Fibroblast of skin of left biceps (primary cell): ENCODE measurements around the gene KDM6A.
"Not testable (repeated sequence)": the region's sequence is repeated elsewhere in the genome, so short reads cannot be mapped to it uniquely, and the experiment has no call there.

Source experiments
- DNase-seq, 2 experiments: peaks; one replicate each; pipeline ENCODE4 v3.0.0-alpha.2; 2013; ENCODE audit warnings: low read depth in 2 of 2

KDM6A gene

DNA sequence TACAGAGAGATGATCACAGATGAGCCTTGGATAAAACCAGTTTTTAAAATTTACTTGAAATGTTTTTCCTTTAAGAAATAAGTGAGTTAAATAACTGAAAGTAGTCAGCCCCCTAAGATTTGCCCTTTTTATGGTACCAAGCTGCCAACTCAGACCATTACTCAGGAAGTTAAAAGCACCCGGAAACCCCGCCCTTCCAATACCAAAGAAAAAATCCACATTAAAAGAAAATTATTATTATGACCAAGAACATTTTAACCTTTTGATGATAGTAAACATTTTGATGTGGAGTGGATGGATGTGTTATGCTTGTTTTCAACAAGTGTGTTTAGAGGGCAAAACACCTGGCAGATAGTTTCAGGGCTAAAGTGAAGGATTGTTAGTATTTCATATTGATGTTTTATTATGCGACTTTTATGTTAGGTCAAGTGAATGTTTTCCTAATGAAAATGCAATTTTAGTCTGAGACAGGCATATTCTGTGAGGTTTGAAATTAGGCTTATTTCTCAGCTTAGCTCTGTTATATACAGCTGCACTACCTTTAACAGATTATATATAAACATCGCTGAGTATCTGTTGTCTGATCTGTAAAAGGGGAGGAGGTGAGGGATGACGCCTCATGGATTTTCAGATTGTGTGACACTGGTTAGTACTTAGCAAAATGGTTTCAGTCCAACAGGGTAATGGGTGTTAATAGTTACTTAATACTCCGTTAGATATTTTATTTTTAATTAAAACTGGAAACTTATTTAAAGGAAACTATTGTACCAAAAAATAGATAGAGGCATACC is 89.0 kb downstream of the KDM6A start:
- DNase-seq, result no peak

DNA sequence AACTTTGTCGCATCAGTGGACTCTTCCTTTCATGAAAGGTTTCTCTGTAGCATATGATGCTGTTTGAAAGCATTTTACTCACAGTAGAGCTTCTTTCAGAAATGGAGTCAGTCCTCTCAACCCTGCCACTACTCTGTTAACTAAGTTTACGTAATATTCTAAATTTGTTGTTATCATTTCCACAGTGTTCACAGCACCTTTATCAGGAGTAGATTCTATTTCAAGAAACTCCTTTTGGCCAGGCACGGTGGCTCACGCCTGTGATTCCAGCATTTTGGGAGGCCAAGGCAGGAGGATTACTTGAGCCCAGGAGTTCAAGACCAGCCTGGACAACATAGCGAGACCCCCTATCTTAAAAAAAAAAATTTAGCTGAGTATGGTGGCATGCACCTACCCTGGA is 90.0 kb downstream of the KDM6A start:
- DNase-seq, result no peak

DNA sequence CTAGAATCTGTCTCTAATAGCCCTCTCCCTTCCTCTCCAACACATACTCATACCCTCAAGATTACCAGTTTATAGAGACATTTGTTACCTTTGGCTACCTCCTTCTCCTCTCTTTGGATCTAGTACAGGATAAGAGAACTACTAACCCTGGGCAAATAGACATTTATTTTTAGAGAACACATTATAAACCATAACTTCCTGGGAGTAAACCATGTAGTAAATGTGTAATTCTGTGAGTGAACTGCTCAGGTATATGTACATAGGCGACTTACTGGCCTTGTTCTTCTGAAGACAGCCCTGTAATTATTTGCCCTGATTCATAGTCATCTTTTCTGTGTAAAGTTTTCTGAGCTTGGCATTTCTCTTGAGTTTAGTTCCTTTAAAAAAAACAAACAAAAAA is 94.2 kb downstream of the KDM6A start:
- no peak for DNase-seq

DNA sequence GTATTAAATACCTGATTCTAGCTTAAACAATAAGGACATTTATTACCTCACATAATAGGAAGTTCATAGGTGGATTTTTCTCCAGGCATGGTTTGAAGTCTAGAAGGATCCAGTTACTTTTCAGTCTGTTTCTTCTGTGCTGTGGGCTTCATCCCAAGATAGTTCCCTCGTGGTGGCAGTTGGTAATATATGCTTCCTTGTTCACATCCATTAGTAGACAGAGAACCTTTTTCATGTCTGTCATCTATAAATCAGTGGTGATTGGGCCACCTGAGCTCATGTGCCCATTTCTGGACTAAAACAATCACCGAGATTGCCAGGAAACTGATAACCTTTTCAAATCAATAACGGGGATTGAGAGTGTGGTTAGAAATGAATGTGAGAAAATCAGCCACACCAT is 97.7 kb downstream of the KDM6A start:
- DNase-seq, result no peak

DNA sequence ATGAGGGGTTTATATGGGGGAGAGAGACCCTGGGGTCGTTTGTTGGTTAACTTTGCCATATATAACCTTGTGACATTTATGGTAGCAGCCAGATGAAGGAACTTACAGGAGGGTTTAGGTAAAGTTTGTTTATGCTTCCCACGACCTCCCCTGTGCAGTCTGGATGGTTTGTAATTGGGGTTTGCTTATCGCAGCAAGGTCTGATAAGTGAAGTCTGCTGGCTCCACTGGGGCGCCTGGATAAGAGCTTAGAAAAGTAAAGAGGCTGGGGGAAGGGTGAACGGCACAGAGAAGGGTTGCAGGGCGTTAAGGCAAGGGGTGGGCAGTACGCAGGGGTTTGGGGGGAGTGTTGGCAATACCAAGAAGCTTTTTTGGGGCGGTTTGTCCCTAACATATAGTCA is 98.7 kb downstream of the KDM6A start:
- DNase-seq, result no peak

DNA sequence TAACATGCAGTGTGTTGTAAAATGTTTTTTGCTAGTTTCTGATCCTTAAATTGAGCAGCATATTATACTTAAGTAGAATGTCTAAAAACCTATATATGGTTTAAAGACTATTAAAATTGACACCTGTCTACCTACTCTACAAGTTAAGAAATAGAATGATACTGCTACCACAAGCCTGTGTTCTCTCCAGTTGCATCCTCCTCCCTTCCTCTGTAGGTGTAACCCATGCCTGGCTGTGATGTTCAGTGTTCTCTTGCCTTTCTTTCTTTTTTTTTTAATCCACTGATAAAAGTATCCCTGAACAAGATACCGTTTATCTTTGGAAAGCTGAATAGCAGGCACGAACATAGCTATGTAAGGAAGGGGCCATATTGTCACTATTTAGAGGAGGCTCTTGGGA is 99.1 kb downstream of the KDM6A start:
- DNase-seq, result no peak

DNA sequence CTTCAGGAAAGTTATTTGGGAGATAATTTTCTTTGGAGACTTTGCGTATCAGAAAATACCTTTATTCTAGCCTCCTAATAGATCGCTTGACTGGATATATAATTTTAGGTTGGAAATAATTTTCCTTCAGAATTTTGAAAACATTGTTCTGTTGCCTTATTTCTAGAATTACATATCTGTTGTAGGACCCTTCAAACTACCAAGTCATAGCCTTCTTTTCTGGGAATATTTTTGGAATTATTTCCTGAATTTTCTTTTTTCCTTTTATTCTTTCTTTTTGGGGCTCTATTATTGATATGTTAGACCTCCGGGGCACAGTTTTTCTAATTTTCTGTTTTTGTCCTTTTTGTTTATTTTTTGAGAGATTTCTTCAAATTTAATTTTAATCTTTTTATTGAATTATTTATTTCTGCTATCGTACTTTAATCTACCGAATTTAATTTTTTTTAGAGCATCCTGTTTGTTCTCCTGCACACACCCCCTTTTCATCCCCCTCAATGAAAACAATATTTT is 100.5 kb downstream of the KDM6A start:
- no peak for DNase-seq

DNA sequence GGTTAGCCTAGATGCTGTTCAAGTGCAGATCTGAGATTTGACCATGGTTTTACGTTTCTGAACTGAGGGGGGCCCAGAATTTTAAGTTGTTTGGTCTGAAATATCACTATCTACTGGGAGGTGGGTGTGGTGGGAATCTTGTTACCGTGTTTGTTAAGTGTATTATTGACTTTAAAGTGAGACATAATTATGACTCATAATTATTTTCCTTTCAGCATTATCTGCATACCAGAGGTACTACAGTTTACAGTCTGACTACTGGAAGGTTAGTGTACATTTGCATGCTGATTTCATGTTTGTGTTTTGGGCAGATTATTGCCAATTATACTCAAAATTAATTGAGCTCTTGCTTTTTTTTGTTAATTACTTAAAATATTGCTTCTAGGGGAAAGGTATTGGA is 101.5 kb downstream of the KDM6A start:
- DNase-seq, result no peak

DNA sequence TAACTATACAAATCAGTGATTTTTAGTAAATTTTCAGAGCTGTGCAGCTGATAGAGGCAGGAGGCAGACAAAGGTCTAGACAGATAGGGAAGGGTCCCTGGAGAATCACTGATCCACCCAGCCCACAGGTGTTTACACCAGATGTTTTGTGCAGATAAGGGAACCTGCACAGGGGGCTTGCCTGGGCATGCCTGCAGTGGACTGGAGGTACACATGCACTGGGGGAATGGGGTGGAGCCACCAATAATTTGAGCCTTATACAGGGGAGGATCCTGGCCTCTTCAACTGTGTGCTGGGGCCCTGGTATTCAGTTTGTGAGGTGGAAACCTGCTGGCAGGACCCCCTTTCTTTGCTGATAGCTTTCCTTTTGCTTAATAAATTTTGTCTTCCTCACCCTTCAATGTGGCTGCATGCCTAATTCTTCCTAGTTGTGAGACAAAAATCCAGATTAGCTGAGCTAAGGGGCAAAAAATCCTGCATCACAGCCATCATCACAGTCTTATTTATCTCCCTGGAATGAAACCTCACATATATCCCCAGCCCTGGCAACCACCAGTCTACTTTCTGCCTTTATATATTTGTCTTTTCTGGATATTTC is 102.8 kb downstream of the KDM6A start:
- no peak for DNase-seq

DNA sequence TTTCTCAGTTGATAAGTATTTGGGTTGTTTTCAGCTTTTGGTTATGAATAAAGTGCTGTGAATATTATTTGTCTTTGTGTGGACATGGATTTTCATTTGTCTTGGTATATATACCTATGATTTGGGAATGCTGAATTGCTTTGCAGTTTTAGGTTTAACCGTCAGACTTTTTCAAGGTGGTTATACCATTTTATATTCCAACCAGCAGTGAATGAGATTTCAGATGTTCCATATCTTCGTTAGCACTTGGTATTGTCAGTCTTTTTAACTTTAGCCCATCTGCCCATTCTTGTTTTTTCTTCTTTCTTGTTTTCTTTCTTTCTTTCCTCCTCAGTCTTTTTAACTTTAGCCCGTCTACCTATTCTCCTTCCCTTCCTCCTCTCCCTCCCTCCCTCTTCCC is 106.0 kb downstream of the KDM6A start:
- DNase-seq, result no peak

DNA sequence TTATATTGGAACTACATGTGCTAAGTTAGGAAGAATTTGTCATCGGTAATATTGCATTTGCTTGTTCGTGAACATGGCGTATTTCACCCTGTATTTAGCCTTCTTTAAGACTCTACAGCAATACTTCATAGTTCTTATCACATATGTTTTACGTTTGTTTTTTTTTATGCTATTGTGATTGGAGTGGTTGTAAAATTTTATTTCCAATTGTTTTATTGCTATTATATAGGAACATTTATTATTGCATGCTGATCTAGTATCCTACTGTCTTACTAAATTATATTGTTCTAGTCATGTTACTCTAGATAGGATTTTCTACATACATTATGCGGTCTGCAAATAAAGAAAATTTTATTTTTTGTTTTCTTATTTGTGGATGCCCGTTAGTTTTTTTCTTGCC is 107.4 kb downstream of the KDM6A start:
- DNase-seq, result no peak

DNA sequence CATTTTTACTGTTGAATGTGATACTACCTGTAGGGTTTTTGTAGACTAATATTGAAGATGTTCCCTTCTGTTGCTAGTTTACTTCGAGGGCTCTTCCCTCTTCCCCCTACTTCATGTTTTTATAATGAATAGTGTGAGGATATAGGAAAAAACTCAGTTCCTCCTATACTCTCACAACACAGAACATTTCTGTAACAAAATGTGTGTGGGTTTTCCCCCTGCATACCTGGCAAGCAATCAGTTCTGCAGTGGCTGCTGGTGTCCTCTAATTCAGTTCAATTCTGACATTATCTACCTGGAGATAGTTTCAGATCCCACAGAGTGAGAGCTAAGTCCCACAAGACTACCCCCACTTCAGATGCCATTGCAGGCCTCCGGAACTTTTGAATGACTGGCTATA is 107.9 kb downstream of the KDM6A start:
- DNase-seq, result no peak

DNA sequence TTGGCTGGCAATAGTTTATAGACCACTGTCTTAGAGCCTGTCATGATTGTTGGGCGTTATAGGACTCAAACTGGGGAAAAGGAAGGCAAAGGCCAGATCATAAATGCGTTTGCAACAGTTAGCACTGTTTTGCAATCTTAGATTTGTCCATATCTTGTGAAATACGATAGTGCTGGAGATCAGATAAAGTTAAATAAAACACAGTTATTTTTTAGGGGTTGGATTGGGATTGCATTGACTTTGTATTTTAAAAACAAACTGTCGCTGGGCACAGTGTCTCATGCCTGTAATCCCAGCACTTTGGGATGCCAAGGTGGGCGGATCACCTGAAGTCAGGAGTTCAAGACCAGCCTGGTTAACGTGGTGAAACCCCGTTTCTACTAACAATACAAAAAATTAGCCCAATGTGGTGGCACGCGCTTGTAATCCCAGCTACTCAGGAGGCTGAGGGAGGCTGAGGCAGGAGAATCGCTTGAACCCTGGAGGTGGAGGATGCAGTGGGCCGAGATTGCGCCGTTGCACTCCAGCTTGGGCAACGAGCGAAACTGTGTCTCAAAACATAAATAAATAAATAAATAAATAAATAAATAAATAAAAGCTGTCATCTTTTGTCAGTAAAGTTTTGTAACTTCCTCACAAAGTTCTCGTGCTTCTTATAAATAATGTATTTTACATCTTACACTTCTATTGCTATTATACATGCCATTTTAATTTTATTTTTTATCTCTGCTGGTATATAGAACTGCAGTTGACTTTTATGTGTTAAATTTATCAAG is 117.2 kb downstream of the KDM6A start:
- no peak for DNase-seq

DNA sequence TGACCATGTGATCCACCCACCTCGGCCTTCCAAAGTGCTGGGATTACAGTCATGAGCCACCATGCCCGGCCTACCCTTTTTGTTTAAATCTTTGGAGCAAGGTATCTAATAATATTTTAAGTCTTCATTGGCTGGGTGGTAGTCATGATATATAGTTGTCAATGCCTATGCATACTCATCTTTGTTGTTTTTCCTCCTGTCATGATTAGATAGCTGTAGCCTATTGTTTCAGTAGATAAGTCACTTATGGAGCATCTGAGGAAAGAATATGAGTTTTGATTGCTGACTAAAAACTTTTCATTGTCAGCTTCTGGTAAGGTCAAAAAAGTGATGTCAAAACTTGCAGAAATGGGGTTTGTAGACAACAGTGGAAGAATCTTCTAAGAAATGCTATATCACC is 119.8 kb downstream of the KDM6A start:
- no peak for DNase-seq

DNA sequence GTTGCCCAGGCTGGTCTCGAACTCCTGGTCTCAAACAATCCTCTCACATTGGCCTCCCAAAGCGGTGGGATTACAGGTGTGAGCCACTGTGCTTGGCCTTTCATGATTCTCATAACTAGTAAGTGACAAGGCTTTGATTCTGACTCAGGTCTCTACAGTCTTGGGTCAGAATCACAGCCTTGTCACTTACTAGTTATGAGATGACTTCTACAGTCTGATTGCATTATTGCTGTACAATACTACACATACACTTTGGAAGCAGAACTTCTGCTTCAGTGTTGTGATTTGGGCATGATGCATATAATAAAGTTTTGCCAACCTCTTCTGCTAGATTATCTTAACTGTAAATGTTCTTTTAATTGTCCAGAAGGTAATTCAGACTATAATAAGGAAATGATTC is 123.3 kb downstream of the KDM6A start:
- DNase-seq, result no peak

DNA sequence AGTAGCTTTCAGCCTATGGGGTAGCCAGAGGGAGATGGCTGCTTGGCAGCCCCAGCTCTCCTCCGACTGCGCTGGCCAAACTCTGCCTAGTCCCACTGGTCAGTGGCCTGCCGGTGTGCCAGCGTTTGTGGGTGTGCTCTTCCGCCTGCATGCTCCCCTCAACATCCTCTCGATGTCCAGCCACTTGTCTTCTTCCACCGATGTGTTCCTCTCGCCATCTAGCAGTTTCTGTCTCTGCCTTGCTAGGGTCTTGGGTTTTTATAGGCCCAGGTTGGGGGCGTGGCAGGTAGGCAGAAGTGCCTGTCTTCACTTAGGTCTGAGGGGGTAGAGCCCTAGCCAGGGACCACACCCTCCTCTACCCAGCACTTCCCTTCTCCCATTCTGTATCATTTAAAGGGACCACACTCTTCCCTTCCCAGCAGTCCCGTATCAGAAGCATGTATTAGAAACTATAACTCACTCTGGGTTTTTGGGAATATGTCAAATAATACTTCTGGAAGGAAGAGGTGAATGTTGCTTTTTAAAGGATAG is 124.4 kb downstream of the KDM6A start:
- no peak for DNase-seq

DNA sequence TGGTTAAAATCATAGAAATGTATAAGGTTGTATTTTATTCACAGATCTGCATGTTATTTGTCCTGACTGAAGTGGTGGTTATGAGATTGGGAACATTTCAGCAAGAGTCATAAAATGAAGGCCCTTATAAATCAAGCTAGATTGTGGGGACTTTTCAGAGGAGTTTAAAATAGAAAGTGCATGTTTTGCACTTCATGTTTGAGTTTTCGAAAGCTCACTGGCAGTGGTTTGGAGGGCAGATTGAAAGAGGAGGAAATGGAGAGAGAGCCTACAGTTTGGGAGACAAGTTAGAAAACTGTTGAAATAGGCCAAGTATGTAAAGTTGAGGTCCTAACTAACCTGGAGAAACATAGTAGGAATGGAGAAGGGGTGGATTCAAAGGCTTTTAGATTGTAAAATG is 124.9 kb downstream of the KDM6A start:
- no peak for DNase-seq

DNA sequence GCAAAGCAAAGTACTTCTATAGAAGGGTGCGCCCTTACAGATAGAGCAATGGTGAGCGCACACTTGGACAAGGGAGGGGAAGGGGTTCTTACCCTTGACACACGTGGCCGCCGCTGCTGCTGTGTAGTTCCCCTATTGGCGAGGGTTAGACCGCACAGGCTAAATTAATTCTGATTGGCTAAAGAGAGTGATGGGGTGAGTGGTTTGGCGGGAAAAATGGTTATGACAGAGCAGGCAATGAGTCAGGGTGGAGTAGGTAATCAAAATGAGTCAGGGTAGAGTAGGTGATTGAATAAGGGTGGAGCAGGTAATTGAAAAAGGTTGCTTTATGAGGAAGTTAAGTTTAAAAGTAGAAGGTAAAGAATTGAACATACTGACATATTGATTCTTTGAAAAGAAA is 126.2 kb downstream of the KDM6A start:
- not testable (repeated sequence) for DNase-seq

DNA sequence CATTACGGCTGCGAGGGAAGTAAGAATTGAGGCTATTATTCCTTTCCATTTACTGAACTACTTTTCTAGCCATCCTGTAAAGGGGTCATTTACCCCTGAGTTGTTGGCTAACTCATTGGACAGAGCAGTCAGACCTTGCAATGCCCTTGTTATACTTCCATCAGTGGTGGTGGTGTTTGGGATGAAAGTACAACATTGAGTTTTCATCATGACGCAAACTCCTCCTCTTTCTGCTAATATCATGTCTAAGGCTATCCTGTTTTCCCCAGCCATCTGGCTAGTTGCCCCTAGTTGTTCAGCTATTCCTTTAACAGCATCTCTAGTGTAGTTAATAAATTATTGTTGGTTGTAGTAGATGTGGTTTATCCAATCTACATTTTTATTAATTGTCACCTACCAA is 126.9 kb downstream of the KDM6A start:
- DNase-seq, result not testable (repeated sequence)

DNA sequence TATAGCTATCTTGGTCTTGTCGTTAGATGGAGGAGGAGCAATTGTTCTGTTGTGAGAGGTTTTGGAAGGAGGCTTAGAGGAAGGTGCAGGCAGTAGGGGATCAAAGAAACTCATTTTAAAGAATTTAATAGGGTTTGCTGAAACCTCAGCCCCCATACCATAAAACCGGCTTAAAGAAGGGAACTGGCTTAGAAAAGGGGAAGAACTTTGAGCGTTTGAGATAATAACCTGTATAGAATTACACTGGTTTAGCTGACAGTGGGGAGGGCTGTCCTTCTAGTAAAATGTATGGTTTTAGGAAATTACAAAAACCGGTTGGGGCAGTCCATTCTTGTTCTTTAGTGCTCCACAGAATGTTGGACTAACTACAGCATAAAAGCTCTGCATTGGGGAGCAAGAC is 128.1 kb downstream of the KDM6A start:
- no peak for DNase-seq

DNA sequence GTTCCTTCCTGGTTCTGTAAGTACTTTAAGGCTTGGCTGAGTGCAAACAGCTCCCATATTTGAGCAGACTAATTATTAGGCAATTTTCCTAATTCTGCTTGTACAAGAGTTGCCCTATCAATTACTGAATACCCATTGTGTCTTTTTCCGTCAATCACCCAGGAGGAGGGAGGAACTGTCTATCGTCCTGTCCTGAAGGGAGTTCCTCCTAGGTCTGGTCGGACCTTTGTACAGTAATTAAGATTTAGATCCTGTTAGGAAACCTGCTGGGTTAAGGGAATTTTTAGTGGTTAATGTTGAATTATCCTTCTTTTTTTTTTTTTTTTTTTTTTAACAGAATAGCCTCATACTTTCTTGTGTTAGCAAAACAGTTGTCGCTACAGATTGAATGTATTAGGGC is 130.1 kb downstream of the KDM6A start:
- no peak for DNase-seq

DNA sequence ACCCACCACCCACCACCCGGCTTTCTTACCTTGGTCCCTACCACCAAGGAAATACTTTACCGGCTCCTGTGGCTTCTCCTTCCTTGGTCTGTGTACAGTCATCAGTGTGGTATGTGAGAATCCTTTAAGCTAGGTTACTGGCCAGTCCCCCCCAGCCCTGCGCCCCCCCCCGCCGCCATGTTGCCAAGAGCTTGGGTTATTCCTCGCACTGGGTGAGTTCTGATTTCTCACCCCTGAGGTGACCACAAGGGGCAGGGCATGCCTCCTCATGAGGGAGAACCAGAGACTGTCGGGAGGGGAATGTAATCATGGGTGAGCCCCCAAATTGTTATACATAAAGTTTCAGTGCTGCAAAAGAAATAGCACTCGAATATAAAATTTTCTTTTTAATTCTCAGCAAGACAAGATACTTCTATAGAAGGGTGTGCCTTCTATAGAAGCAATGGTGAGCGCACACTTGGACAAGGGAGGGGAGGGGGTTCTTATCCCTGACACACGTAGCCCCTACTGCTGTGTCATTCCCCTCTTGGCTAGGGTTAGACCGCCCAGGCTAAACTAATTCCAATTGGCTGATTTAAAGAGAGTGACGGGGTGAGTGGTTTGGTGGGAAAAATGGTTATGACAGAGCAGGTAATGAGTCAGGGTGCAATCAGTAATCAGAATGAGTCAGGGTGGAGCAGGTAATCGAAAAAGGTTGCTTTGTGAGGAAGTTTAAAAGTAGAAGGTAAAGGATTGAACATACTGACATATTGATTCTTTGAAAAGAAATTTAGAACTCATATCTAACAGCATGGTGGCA is 133.2 kb downstream of the KDM6A start:
- DNase-seq, result no peak
